Forelimb muscle (tissue), 1 donor: ENCODE measurements around the gene NCOA4. TPM values are rescaled to one million over a fixed set of nuclear protein-coding genes. Genes with fewer than 3 reads are reported as not detected.
"Not testable (repeated sequence)": the region's sequence is repeated elsewhere in the genome, so short reads cannot be mapped to it uniquely, and the experiment has no call there.

Experiments
- DNase-seq: peaks from one replicate; pipeline ENCODE4 v3.0.0-alpha.2; 2013; ENCODE audit warnings: low read depth
- polyA plus RNA-seq: library from polyadenylated mRNA; unstranded; fragments of 120-200 nt; gene quantifications from one replicate; pipeline ENCODE4 v1.2.1, GENCODE V29; 2013; ENCODE audit not compliant: insufficient read length

The NCOA4 gene
- polyA plus RNA-seq, 1 donor = 124 TPM

GRCh38 chr10:45984473-45984872 is 46.0 kb downstream of the NCOA4 start:
- not testable (repeated sequence) for DNase-seq

- not testable (repeated sequence) for DNase-seq
Observed at GRCh38 chr10:45983538-45984186, 46.8 kb downstream of the NCOA4 start.

- DNase-seq = not testable (repeated sequence)
Observed at GRCh38 chr10:45981367-45981766, 49.1 kb downstream of the NCOA4 start.

GRCh38 chr10:45978554-45978953 is 51.9 kb downstream of the NCOA4 start:
- DNase-seq = not testable (repeated sequence)

- not testable (repeated sequence) for DNase-seq
Observed at GRCh38 chr10:45974041-45974440, 56.4 kb downstream of the NCOA4 start.

- not testable (repeated sequence) for DNase-seq
Observed at GRCh38 chr10:45972813-45973169, 57.6 kb downstream of the NCOA4 start.

GRCh38 chr10:45972106-45972812 is 58.2 kb downstream of the NCOA4 start, which contains the start of gene TIMM23:
TIMM23 (plus strand) TSS chr10:45972489; CDS start chr10:45972625, 136 bp downstream.
- peak; percentile 43 for DNase-seq

GRCh38 chr10:45971742-45972105 is 58.7 kb downstream of the NCOA4 start:
- not testable (repeated sequence) for DNase-seq

- not testable (repeated sequence) for DNase-seq
Observed at GRCh38 chr10:45971019-45971418, 59.4 kb downstream of the NCOA4 start.

GRCh38 chr10:45962686-45963452 is 67.6 kb downstream of the NCOA4 start:
- not testable (repeated sequence) for DNase-seq

GRCh38 chr10:45957928-45958327 is 72.5 kb downstream of the NCOA4 start:
- not testable (repeated sequence) for DNase-seq

GRCh38 chr10:45956634-45957033 is 73.8 kb downstream of the NCOA4 start:
- DNase-seq = not testable (repeated sequence)

Other genes starting within 250 kb of the NCOA4 start
- 18.1 TPM for gene AGAP4, start 183.1 kb downstream of the NCOA4 start, polyA plus RNA-seq
- gene TIMM23, start 58.1 kb downstream of the NCOA4 start, polyA plus RNA-seq = 54.8 TPM
- gene MSMB, start 15.6 kb upstream of the NCOA4 start, polyA plus RNA-seq = not detected